Stomach (tissue), 9 donors: ENCODE results near the gene ZNF296. TPM values are rescaled to one million over a fixed set of nuclear protein-coding genes. Genes with fewer than 3 reads are reported as not detected.

Experiments used
- DNase-seq, 2 donors: peaks; one replicate each; pipeline versions ENCODE4 v3.0.0 to v3.0.0-alpha.2; 2013 to 2019
- H3K27ac ChIP-seq, 5 donors: fragments of 200-600 bp in 4 of 5; sonication (generic) in 4 of 5; one replicate each; pipeline ENCODE4 v1.5.1; 2013 to 2019; ENCODE audit warnings: mild to moderate bottlenecking in 1 of 5, moderate library complexity in 1 of 5
- H3K27me3 ChIP-seq, 3 donors: fragments of 200-600 bp; sonication (generic); one replicate each; pipeline ENCODE4 v1.5.1; 2017 to 2019; ENCODE audit warnings: mixed run types in 1 of 3
- H3K36me3 ChIP-seq, 4 donors: fragments of 200-600 bp; sonication (generic); 1 replicate in 3 of 4; 2 replicates in 1 of 4; pipeline ENCODE4 v1.5.1; 2016 to 2019
- H3K4me1 ChIP-seq, 4 donors: fragments of 200-600 bp; sonication (generic); one replicate each; pipeline ENCODE4 v1.5.1; 2016 to 2019
- H3K4me3 ChIP-seq, 4 donors: fragments of 200-600 bp; sonication (generic) in 3 of 4; one replicate each; pipeline ENCODE4 v1.5.1; 2016 to 2019; ENCODE audit warnings: mild to moderate bottlenecking in 1 of 4
- H3K9me3 ChIP-seq, 4 donors: fragments of 200-600 bp; sonication (generic); one replicate each; pipeline ENCODE4 v1.5.1; 2016 to 2019
- CTCF ChIP-seq, 7 experiments: fragments of 450-650 bp in 4 of 7; fragments of 200-600 bp in 3 of 7; sonication (generic) in 3 of 7; IDR thresholded peaks; one replicate each; pipeline ENCODE4 v1.5.1; 2016 to 2019; ENCODE audit warnings: antibody characterized with exemption in 7 of 7, control low read depth in 2 of 7, mild to moderate bottlenecking in 1 of 7
- EP300 ChIP-seq: sonication (generic); formaldehyde crosslinking; IDR thresholded peaks from one replicate; pipeline ENCODE4 v1.6.1; 2017; ENCODE audit warnings: antibody characterized with exemption
- POLR2A ChIP-seq, 4 donors: fragments of 450-650 bp; IDR thresholded peaks; one replicate each; pipeline ENCODE4 v1.6.1; 2016; ENCODE audit warnings: antibody characterized with exemption in 4 of 4, control low read depth in 2 of 4, mild to moderate bottlenecking in 1 of 4, moderate library complexity in 1 of 4
- POLR2AphosphoS5 ChIP-seq, 3 donors: sonication (generic); formaldehyde crosslinking; IDR thresholded peaks; one replicate each; pipeline ENCODE4 v1.6.1; 2016; ENCODE audit warnings: antibody characterized with exemption in 3 of 3
- WGBS, 5 donors: extraction: QIAGEN DNeasy Blood & Tissue Kit in 3 of 5; methylation state at CpG; one replicate each; pipeline versions ENCODE4 v1.1.5 to v1.1.7; 2013 to 2018; 5-methylcytosine and 5-hydroxymethylcytosine counted together
- intact Hi-C: fragments of 100-400 bp; cut with DNase I; formaldehyde crosslinking; loops from one replicate; pipeline ENCODE4 v1.15.1; 2023; ENCODE audit warnings: low total_unique reads
- polyA plus RNA-seq, 3 donors: library from polyadenylated mRNA; stranded (reverse); fragments of 200-250 nt; gene quantifications; one replicate each; pipeline ENCODE4 v1.2.3, GENCODE V29; 2013
- total RNA-seq, 5 donors: library from RNA; depleted of rRNA; stranded (reverse); fragments of >200 nt; gene quantifications; one replicate each; pipeline versions ENCODE4 v1.1.0 to v1.2.3, GENCODE V29; 2014 to 2016
- donor health status: healthy with polysubstance abuse.
- donor health status: Bipolar disorder and iron deficiency.
- donor health status: healthy.

Gene ZNF296
- total and polyA plus RNA-seq, 8 donors = 0.45 to 13.4 (median 5.0) TPM; not detected in 1

- Histone ChIP-seq H3K27me3 (no peaks in the 10 kb centered on the region), H3K4me3 (no peak overlapping the region), H3K9me3 (no peaks in the 10 kb centered on the region), H3K4me1 (peaks cover 82 to 100% (median 97%) of the 10 kb centered on the region in 4 donors), H3K27ac (peak overlapping the region; percentile 30 to 77 (median 38)), H3K36me3 (peaks cover 0 to 4% (median 0%) of the 10 kb centered on the region in 4 donors)
- 48 to 88% (median 57%) methylated on average over 3 to 5 of the region's 5 CpGs for WGBS, 5 donors
- TF ChIP-seq EP300 = no peak
- TF ChIP-seq CTCF (IDR thresholded peaks at IDR 0.05) = no peak
- TF ChIP-seq POLR2A (IDR thresholded peaks at IDR 0.05) = no peak
- no peak for TF ChIP-seq POLR2AphosphoS5 (IDR thresholded peaks at IDR 0.05)
- DNase-seq = no peak
- intact Hi-C loops = no loop called here
Observed at GRCh38 chr19:45118106-45118505, 41.8 kb upstream of the ZNF296 start.

GRCh38 chr19:45117671-45118070, 41.4 kb upstream of the ZNF296 start:
- intact Hi-C loops = no loop called here

GRCh38 chr19:45117167-45117594, 40.9 kb upstream of the ZNF296 start:
- H3K27me3 ChIP-seq = no peaks in the 10 kb centered on the region
- peak in 1 of 2 donors; percentile 75 for DNase-seq
- H3K4me3 ChIP-seq = no peak overlapping the region
- 16 to 48% (median 27%) methylated on average over 14 to 16 of the region's 16 CpGs for WGBS, 5 donors
- H3K9me3 ChIP-seq = no peaks in the 10 kb centered on the region
- TF ChIP-seq POLR2AphosphoS5 (IDR thresholded peaks at IDR 0.05) (no peak), POLR2A (IDR thresholded peaks at IDR 0.05) (no peak), CTCF (IDR thresholded peaks at IDR 0.05) (no peak), EP300 (no peak)
- H3K36me3 ChIP-seq = no peaks in the 10 kb centered on the region
- intact Hi-C loops = no loop called here
- peaks cover 84 to 100% (median 97%) of the 10 kb centered on the region in 4 donors for H3K4me1 ChIP-seq
- peak overlapping the region; percentile 30 to 77 (median 38) for H3K27ac ChIP-seq

More at GRCh38 chr19:45117671-45118070, 41.4 kb upstream of the ZNF296 start:
- Histone ChIP-seq H3K27ac (peak overlapping the region; percentile 30 to 77 (median 38)), H3K9me3 (no peaks in the 10 kb centered on the region), H3K4me1 (peaks cover 82 to 100% (median 97%) of the 10 kb centered on the region in 4 donors), H3K27me3 (no peaks in the 10 kb centered on the region), H3K36me3 (no peaks in the 10 kb centered on the region), H3K4me3 (no peak overlapping the region)
- 22 to 43% (median 39%) methylated on average over 10 to 12 of the region's 12 CpGs for WGBS, 5 donors
- DNase-seq = no peak
- no peak for TF ChIP-seq EP300
- TF ChIP-seq POLR2AphosphoS5 (IDR thresholded peaks at IDR 0.05) = no peak
- no peak for TF ChIP-seq CTCF (IDR thresholded peaks at IDR 0.05)
- no peak for TF ChIP-seq POLR2A (IDR thresholded peaks at IDR 0.05)

GRCh38 chr19:45115809-45116615, 39.7 kb upstream of the ZNF296 start:
- peaks cover 75 to 100% (median 95%) of the 10 kb centered on the region in 4 donors for H3K4me1 ChIP-seq
- H3K36me3 ChIP-seq = no peaks in the 10 kb centered on the region
- H3K27ac ChIP-seq = peak overlapping the region in 3 of 5 donors; percentile 75 to 80 (median 77)
- intact Hi-C loops = no loop called here
- DNase-seq = no peak
- no peak overlapping the region for H3K4me3 ChIP-seq
- H3K9me3 ChIP-seq = no peaks in the 10 kb centered on the region
- 86 to 89% (median 89%) methylated on average over 20 to 21 of the region's 21 CpGs for WGBS, 5 donors
- TF ChIP-seq POLR2AphosphoS5 (IDR thresholded peaks at IDR 0.05) (no peak), POLR2A (IDR thresholded peaks at IDR 0.05) (no peak), EP300 (no peak), CTCF (IDR thresholded peaks at IDR 0.05) (no peak)
- H3K27me3 ChIP-seq = no peaks in the 10 kb centered on the region
